ENCODE data around the gene CHST11. TPM values are rescaled to one million over a fixed set of nuclear protein-coding genes. Genes with fewer than 3 reads are reported as not detected.

Gene CHST11
- total RNA-seq, 1 experiment from 2014 or later: 6.7 TPM

DNA sequence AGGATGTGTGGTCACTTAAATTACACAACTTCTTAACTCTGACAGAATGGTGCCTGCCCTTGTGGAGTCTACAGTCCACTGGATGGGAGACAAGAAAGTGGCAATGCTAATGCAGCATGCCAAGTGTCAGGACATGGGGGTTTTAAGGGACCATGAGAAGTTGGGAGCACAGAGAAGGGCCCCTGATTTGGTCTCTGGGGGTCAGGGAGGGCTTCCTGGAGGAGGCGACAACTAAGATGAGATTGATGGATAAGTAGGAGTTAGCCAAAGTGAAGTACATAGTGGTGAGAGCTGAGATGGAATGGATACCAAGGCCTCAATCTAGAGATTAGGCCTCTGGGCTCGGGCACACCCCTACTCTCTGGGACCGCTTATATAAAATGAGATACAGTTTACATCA lies 236.7 kb downstream of the CHST11 start:
- Mint-ChIP-seq H3K36me3 (ENCODE audit: insufficient read depth in 1 of 3, low read depth in 3 of 3) (peaks cover 7 to 11% (median 9%) of the 10 kb centered on the region in 3 experiments), H3K27ac (no peak overlapping the region), H3K9me3 (peaks cover 5 to 9% of the 10 kb centered on the region in 2 experiments), H3K27me3 (ENCODE audit: low read depth) (no peaks in the 10 kb centered on the region; the same call in 1 of the 2 replicates), H3K4me3 (no peak overlapping the region), H3K4me1 (peaks cover 11 to 13% of the 10 kb centered on the region in 2 experiments)
- H3K18ac ChIP-seq (ENCODE audit: insufficient read length, low read depth, low read length): no peak overlapping the region
- no peaks in the 10 kb centered on the region for H3K4me1 ChIP-seq (ENCODE audit: insufficient read depth, low read length)
- no peak overlapping the region for H2BK120ac ChIP-seq (ENCODE audit: low read depth, low read length, poor library complexity, severe bottlenecking)
- no peak overlapping the region for H3K14ac ChIP-seq (ENCODE audit: insufficient read depth, low read length)
- TF ChIP-seq, protein P1, sequence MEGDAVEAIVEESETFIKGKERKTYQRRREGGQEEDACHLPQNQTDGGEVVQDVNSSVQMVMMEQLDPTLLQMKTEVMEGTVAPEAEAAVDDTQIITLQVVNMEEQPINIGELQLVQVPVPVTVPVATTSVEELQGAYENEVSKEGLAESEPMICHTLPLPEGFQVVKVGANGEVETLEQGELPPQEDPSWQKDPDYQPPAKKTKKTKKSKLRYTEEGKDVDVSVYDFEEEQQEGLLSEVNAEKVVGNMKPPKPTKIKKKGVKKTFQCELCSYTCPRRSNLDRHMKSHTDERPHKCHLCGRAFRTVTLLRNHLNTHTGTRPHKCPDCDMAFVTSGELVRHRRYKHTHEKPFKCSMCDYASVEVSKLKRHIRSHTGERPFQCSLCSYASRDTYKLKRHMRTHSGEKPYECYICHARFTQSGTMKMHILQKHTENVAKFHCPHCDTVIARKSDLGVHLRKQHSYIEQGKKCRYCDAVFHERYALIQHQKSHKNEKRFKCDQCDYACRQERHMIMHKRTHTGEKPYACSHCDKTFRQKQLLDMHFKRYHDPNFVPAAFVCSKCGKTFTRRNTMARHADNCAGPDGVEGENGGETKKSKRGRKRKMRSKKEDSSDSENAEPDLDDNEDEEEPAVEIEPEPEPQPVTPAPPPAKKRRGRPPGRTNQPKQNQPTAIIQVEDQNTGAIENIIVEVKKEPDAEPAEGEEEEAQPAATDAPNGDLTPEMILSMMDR (conservative IDR thresholded peaks at IDR 0.05): no peak
- no peak overlapping the region for H3T11ph ChIP-seq (ENCODE audit: low read length)
- H2BK12ac ChIP-seq (ENCODE audit: insufficient read length, low read depth, low read length): no peak overlapping the region
- H4K5ac ChIP-seq (ENCODE audit: insufficient read length, low read depth, low read length): no peak overlapping the region
- H3K23me2 ChIP-seq (ENCODE audit: insufficient read length, low read depth, low read length, poor library complexity, severe bottlenecking): no peaks in the 10 kb centered on the region
- DNase-seq: no peak
- H2BK20ac ChIP-seq (ENCODE audit: low read depth, low read length, poor library complexity, severe bottlenecking): no peak overlapping the region
- no peak overlapping the region for H2AK5ac ChIP-seq (ENCODE audit: insufficient read length, low read length)
- no peak overlapping the region for H2BK15ac ChIP-seq (ENCODE audit: low read depth, low read length)
- H3K27me3 ChIP-seq (ENCODE audit: insufficient read depth, low read length): no peaks in the 10 kb centered on the region
- H3K4ac ChIP-seq (ENCODE audit: low read depth, low read length): no peak overlapping the region
- H3K9ac ChIP-seq (ENCODE audit: extremely low read depth, insufficient read length, low read length): no peak overlapping the region
- no peak overlapping the region for H3K56ac ChIP-seq (ENCODE audit: insufficient read length, low read depth, low read length)
- H3K9me3 ChIP-seq (ENCODE audit: control insufficient read depth, low read depth, low read length): no peaks in the 10 kb centered on the region
- no peak overlapping the region for H4K91ac ChIP-seq (ENCODE audit: insufficient read length, low read depth, low read length)
- H2BK5ac ChIP-seq (ENCODE audit: insufficient read length, low read length): no peak overlapping the region
- no peak overlapping the region for H3K27ac ChIP-seq (ENCODE audit: insufficient read length, low read depth, low read length)
- peaks cover 2% of the 10 kb centered on the region for H3K79me1 ChIP-seq (ENCODE audit: insufficient read depth, low read depth, low read length, poor library complexity, severe bottlenecking)
- H4K8ac ChIP-seq (replicated peaks; ENCODE audit: insufficient read length, low read depth, low read length): no peak overlapping the region
- no peaks in the 10 kb centered on the region for H4K20me1 ChIP-seq (ENCODE audit: control insufficient read depth, insufficient read depth, insufficient read length)
- no peak overlapping the region for H2AFZ ChIP-seq (ENCODE audit: low read length)
- no CpG with 5 or more reads among the region's 3 CpGs for WGBS (ENCODE audit: extremely low coverage, insufficient read length, low lambda C conversion rate)
- no peak overlapping the region for H3K4me2 ChIP-seq (ENCODE audit: insufficient read depth, insufficient read length, low read length)
- H3K23ac ChIP-seq (ENCODE audit: insufficient read length, low read depth, low read length): no peak overlapping the region
- H3K79me2 ChIP-seq (ENCODE audit: insufficient read depth, low read length): no peaks in the 10 kb centered on the region
